HuH-7.5 (cell line): ENCODE measurements around the gene GARIN5B.
"Not testable (repeated sequence)": the region's sequence is repeated elsewhere in the genome, so short reads cannot be mapped to it uniquely, and the experiment has no call there.

ENCODE experiments used
- DNase-seq: peaks from one replicate; pipeline ENCODE4 v3.0.0; 2011; ENCODE audit warnings: low spot score

Gene GARIN5B

GRCh38 chr19:55348317-55349034 is 14.6 kb downstream of the GARIN5B start:
- no peak for DNase-seq

- DNase-seq = no peak
Measured at GRCh38 chr19:55347442-55348009, 15.5 kb downstream of the GARIN5B start.

GRCh38 chr19:55346725-55347441 is 16.2 kb downstream of the GARIN5B start:
- no peak for DNase-seq

- DNase-seq = no peak
Measured at GRCh38 chr19:55345818-55346724, 17.0 kb downstream of the GARIN5B start.

- DNase-seq = no peak
Measured at GRCh38 chr19:55345101-55345817, 17.8 kb downstream of the GARIN5B start.

GRCh38 chr19:55344444-55344843 is 18.6 kb downstream of the GARIN5B start:
- no peak for DNase-seq

GRCh38 chr19:55341595-55342531 is 21.2 kb downstream of the GARIN5B start:
- no peak for DNase-seq

GRCh38 chr19:55341171-55341588 is 21.9 kb downstream of the GARIN5B start:
- peak; percentile 98 for DNase-seq

GRCh38 chr19:55340784-55341147 is 22.3 kb downstream of the GARIN5B start:
- DNase-seq = no peak

- no peak for DNase-seq
Measured at GRCh38 chr19:55339889-55340783, 22.9 kb downstream of the GARIN5B start.

GRCh38 chr19:55339105-55339888 is 23.8 kb downstream of the GARIN5B start, which contains the start of gene KMT5C:
TSS of gene KMT5C (plus strand) at chr19:55339876. CDS start at chr19:55341937, 2,061 bp downstream.
- DNase-seq = peak; percentile 98

GRCh38 chr19:55336101-55336500 is 27.0 kb downstream of the GARIN5B start:
- DNase-seq = no peak

GRCh38 chr19:55333870-55334269 is 29.2 kb downstream of the GARIN5B start:
- peak; percentile 70 for DNase-seq

GRCh38 chr19:55329791-55330190 is 33.3 kb downstream of the GARIN5B start:
- DNase-seq = not testable (repeated sequence)

GRCh38 chr19:55328774-55329318 is 34.2 kb downstream of the GARIN5B start:
- DNase-seq = not testable (repeated sequence)

GRCh38 chr19:55325172-55325571 is 37.9 kb downstream of the GARIN5B start, which contains the start of gene TMEM150B:
TSS of gene TMEM150B (minus strand) at chr19:55325341. CDS start at chr19:55321036, 4,305 bp downstream.
- DNase-seq = no peak

- no peak for DNase-seq
Measured at GRCh38 chr19:55324662-55325061, 38.4 kb downstream of the GARIN5B start.
